Measurements from ENCODE around the gene IL4I1. TPM values are rescaled to one million over a fixed set of nuclear protein-coding genes. Genes with fewer than 3 reads are reported as not detected.
A peak's percentile ranks its signal among the peaks of the same experiment; 100 is the strongest.

The IL4I1 gene
- total RNA-seq, 1 experiment from 2014 or later, result not detected

- intact Hi-C loops (cut with micrococcal nuclease), result loop anchor here (1.0 to 10.0 kb wide), 3 partner anchors 37 to 176 kb away; partner anchors contain the start of genes AP2A1, FUZ and PRMT1
- Mint-ChIP-seq H3K9me3 (ENCODE audit: unreplicated experiment) (peaks cover 6% of the 10 kb centered on the region), H3K4me3 (ENCODE audit: unreplicated experiment) (peak within 1 kb of the TSS; percentile 84), H3K36me3 (ENCODE audit: insufficient read depth, unreplicated experiment) (peaks cover 17% of the 10 kb centered on the region), H3K27me3 (ENCODE audit: insufficient read depth, unreplicated experiment) (no peaks in the 10 kb centered on the region), H3K4me1 (ENCODE audit: insufficient read depth, unreplicated experiment) (peaks cover 32% of the 10 kb centered on the region), H3K27ac (ENCODE audit: low read depth, unreplicated experiment) (peak within 1 kb of the TSS; percentile 89)
- ChIA-PET CTCF (interaction anchor here (1.1 kb wide), 1 partner anchor 167 kb away, joined by 5 read pairs; no protein-coding TSS in a partner anchor), POLR2A (interaction anchor here (0.6 to 4.3 kb wide), 28 partner anchors 9 to 210 kb away, joined by 3 to 40 read pairs (median 5); partner anchors contain the start of genes AKT1S1, AP2A1, ATF5 and FUZ)
- no peak for TF ChIP-seq CTCF (IDR thresholded peaks at IDR 0.05; ENCODE audit: unreplicated experiment)
- peak; percentile 93 for DNase-seq (ENCODE audit: unreplicated experiment)
- TSS peak; percentile 27 for BruUV-seq (replicated peaks)
Observed at GRCh38 chr19:49850487-49851342, 46.0 kb downstream of the IL4I1 start, which contains the start of gene PTOV1. Gene PTOV1, plus strand, starts transcription at chr19:49851159.

DNA sequence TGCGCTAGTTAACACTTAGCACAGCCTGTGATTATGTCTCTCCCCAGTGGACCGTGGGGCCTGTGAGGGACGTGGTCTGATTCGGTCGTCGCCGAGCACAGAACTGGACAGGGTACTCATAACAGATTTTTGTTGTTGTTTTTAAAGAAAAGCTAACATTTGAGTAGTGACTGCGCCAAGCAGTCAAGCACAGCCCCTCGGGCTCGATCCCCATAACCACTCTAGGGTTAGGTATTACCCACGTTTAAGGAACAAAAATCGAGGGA is 46.5 kb downstream of the IL4I1 start:
- intact Hi-C loops (cut with micrococcal nuclease), result loop anchor here (1.0 to 10.0 kb wide), 3 partner anchors 37 to 175 kb away; partner anchors contain the start of genes AP2A1, FUZ and PRMT1
- no TSS peak for BruUV-seq (replicated peaks)
- Mint-ChIP-seq H3K27ac (ENCODE audit: low read depth, unreplicated experiment) (peak overlapping the region; percentile 89), H3K9me3 (ENCODE audit: unreplicated experiment) (peaks cover 6% of the 10 kb centered on the region), H3K4me3 (ENCODE audit: unreplicated experiment) (peak overlapping the region; percentile 84), H3K4me1 (ENCODE audit: insufficient read depth, unreplicated experiment) (peaks cover 32% of the 10 kb centered on the region), H3K27me3 (ENCODE audit: insufficient read depth, unreplicated experiment) (no peaks in the 10 kb centered on the region), H3K36me3 (ENCODE audit: insufficient read depth, unreplicated experiment) (peaks cover 11% of the 10 kb centered on the region)
- CTCF ChIA-PET, result interaction anchor here (1.1 kb wide), 1 partner anchor 166 kb away, joined by 5 read pairs; no protein-coding TSS in a partner anchor
- DNase-seq (ENCODE audit: unreplicated experiment), result no peak
- POLR2A ChIA-PET, result interaction anchor here (0.7 to 4.3 kb wide), 24 partner anchors 9 to 209 kb away, joined by 3 to 40 read pairs (median 6); partner anchors contain the start of genes AKT1S1, AP2A1, ATF5 and FUZ
- TF ChIP-seq CTCF (IDR thresholded peaks at IDR 0.05; ENCODE audit: unreplicated experiment), result no peak

DNA sequence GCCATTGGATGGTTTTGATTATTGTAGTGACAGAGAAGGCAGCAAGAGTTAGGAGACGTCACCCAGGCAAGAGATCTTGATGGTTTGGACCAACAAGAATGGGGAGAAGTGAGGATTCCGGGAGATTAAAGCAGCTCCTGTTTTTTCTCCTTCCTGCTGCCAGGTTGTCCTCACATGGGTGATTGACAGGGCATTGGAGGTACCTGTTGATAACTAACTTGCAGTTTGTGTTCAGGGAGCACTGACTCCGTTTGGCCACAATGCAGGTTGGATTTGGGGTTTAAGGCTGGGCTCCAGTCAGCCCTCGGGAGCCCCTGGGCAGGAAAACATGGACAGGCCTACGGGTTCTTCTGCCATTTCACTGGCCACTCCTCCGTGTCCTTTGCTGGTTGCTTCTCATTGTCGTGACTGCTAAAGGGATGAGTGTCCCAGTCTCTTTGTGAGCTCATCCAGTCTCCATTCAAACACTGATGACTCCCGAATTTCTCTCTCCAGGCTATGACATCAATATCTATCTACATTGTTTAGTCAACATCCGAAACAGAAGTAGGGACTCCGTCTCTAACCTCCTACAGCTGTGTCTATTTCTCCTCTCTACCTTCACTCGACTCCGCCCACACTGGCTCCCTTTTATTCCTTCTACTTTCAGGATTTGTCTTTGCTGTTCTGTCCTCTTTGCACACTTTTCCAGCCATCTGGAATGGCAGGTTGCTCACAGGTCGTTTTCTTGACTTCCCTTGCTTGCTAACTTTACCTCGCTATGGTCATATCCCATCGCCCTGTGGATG is 47.1 kb downstream of the IL4I1 start:
- H3K36me3 Mint-ChIP-seq (ENCODE audit: insufficient read depth, unreplicated experiment), result peaks cover 11% of the 10 kb centered on the region
- TF ChIP-seq CTCF (IDR thresholded peaks at IDR 0.05; ENCODE audit: unreplicated experiment), result no peak
- intact Hi-C loops (cut with micrococcal nuclease), result loop anchor here (1.0 to 10.0 kb wide), 3 partner anchors 36 to 175 kb away; partner anchors contain the start of genes AP2A1, FUZ and PRMT1
- peaks cover 6% of the 10 kb centered on the region for H3K9me3 Mint-ChIP-seq (ENCODE audit: unreplicated experiment)
- no peak for DNase-seq (ENCODE audit: unreplicated experiment)
- no peaks in the 10 kb centered on the region for H3K27me3 Mint-ChIP-seq (ENCODE audit: insufficient read depth, unreplicated experiment)
- CTCF ChIA-PET, result interaction anchor here (1.1 kb wide), 1 partner anchor 166 kb away, joined by 5 read pairs; no protein-coding TSS in a partner anchor
- POLR2A ChIA-PET, result interaction anchor here (0.6 to 4.3 kb wide), 23 partner anchors 10 to 269 kb away, joined by 3 to 40 read pairs (median 6); partner anchors contain the start of genes AKT1S1, AP2A1, FUZ and MED25
- BruUV-seq (replicated peaks), result no TSS peak
- peaks cover 32% of the 10 kb centered on the region for H3K4me1 Mint-ChIP-seq (ENCODE audit: insufficient read depth, unreplicated experiment)
- H3K4me3 Mint-ChIP-seq (ENCODE audit: unreplicated experiment), result peak overlapping the region; percentile 84
- H3K27ac Mint-ChIP-seq (ENCODE audit: low read depth, unreplicated experiment), result peak overlapping the region; percentile 89

All from MCF 10A (cell line).